Naive thymus-derived CD4-positive, alpha-beta T cell (primary cell): ENCODE data around the gene SRPRB. TPM values are rescaled to one million over a fixed set of nuclear protein-coding genes. Genes with fewer than 3 reads are reported as not detected.

Experiments used
- ATAC-seq: fragments of 150-1000 bp; cut with Tn5 transposase; 2 replicates; pipeline ENCODE4 v1.10.0; 2021; ENCODE audit warnings: mild to moderate bottlenecking, moderate library complexity
- CTCF ChIA-PET: fragments of 350-600 bp; sonication (Branson Sonifier 250); formaldehyde crosslinking; loops from one replicate; lab custom pipeline; 2021; ENCODE audit warnings: antibody characterized with exemption; lab: Charles Lee
- POLR2A ChIA-PET: fragments of 350-600 bp; sonication (Branson Sonifier 250); formaldehyde crosslinking; loops from one replicate; lab custom pipeline; 2021; ENCODE audit warnings: antibody characterized with exemption, inconsistent platforms; lab: Charles Lee
- DNase-seq, 9 donors: peaks; one replicate each; pipeline versions ENCODE4 v3.0.0 to v3.0.0-alpha.2; 2020 to 2022; ENCODE audit warnings: mixed read lengths in 1 of 9
- H3K27ac ChIP-seq: one replicate; pipeline ENCODE4 v1.7.0; 2013; ENCODE audit warnings: mild to moderate bottlenecking, low read depth, low read length, moderate library complexity
- H3K27me3 ChIP-seq, 2 donors: one replicate each; pipeline ENCODE4 v1.7.0; 2013; ENCODE audit warnings: low read length in 2 of 2, mild to moderate bottlenecking in 2 of 2, moderate library complexity in 2 of 2; ENCODE audit not compliant: control insufficient read depth in 2 of 2, insufficient read depth in 2 of 2
- H3K36me3 ChIP-seq, 3 experiments: 1 replicate in 2 of 3; 2 replicates in 1 of 3; pipeline ENCODE4 v1.7.0; 2013; ENCODE audit warnings: low read length in 3 of 3, mild to moderate bottlenecking in 3 of 3, moderate library complexity in 1 of 3; ENCODE audit not compliant: insufficient read depth in 3 of 3, control insufficient read depth in 2 of 3
- H3K4me1 ChIP-seq, 2 donors: one replicate each; pipeline ENCODE4 v1.7.0; 2013; ENCODE audit warnings: low read length in 2 of 2, mild to moderate bottlenecking in 2 of 2, moderate library complexity in 1 of 2; ENCODE audit not compliant: control insufficient read depth in 2 of 2, insufficient read depth in 2 of 2
- H3K4me3 ChIP-seq: 2 replicates; pipeline ENCODE4 v1.7.0; 2013; ENCODE audit warnings: mild to moderate bottlenecking, low read length
- H3K9me3 ChIP-seq, 3 experiments: 1 replicate in 2 of 3; 2 replicates in 1 of 3; pipeline ENCODE4 v1.7.0; 2013; ENCODE audit warnings: low read length in 3 of 3; ENCODE audit not compliant: control insufficient read depth in 2 of 3
- H3K27ac Mint-ChIP-seq, 9 donors: one replicate each; pipeline ENCODE4 v1.8.0; 2020 to 2022; ENCODE audit warnings: mixed read lengths in 9 of 9, mild to moderate bottlenecking in 8 of 9, moderate library complexity in 5 of 9, inconsistent platforms in 2 of 9
- H3K27me3 Mint-ChIP-seq, 5 donors: one replicate each; pipeline ENCODE4 v1.8.0; 2021 to 2022; ENCODE audit warnings: mixed read lengths in 5 of 5, mild to moderate bottlenecking in 1 of 5
- H3K36me3 Mint-ChIP-seq, 5 donors: one replicate each; pipeline ENCODE4 v1.8.0; 2020 to 2022; ENCODE audit warnings: mixed read lengths in 5 of 5, mild to moderate bottlenecking in 3 of 5, inconsistent platforms in 1 of 5
- H3K4me1 Mint-ChIP-seq, 7 donors: one replicate each; pipeline ENCODE4 v1.8.0; 2020 to 2022; ENCODE audit warnings: mixed read lengths in 7 of 7, mild to moderate bottlenecking in 3 of 7, inconsistent platforms in 1 of 7
- H3K4me3 Mint-ChIP-seq, 10 donors: one replicate each; pipeline ENCODE4 v1.8.0; 2020 to 2022; ENCODE audit warnings: mild to moderate bottlenecking in 10 of 10, mixed read lengths in 10 of 10, moderate library complexity in 6 of 10, inconsistent platforms in 2 of 10
- H3K9me3 Mint-ChIP-seq, 11 donors: one replicate each; pipeline ENCODE4 v1.8.0; 2020 to 2022; ENCODE audit warnings: mixed read lengths in 11 of 11, mild to moderate bottlenecking in 4 of 11, inconsistent platforms in 1 of 11, moderate library complexity in 1 of 11
- intact Hi-C, 2 donors: fragments of 100-400 bp; cut with micrococcal nuclease; formaldehyde crosslinking; loops; one replicate each; pipeline ENCODE4 v1.15.1; 2023
- polyA plus RNA-seq, 2 donors: library from polyadenylated mRNA; unstranded; fragments of 300-500 nt; fragmentation: Illumina TruSeq; gene quantifications; one replicate each; pipeline ENCODE4 v1.2.3, GENCODE V29; 2021
- total RNA-seq, 6 experiments: library from RNA in 5 of 6; stranded (reverse) in 5 of 6; gene quantifications; 1 replicate in 5 of 6; 2 replicates in 1 of 6; pipeline ENCODE4 v1.2.3 and lab custom pipeline; 2021 to 2026

SRPRB gene
- total and polyA plus RNA-seq, 7 experiments from 2014 or later, result 27.4 to 63.3 (median 37.4) TPM

GRCh38 chr3:133863911-133864310 lies 58.3 kb downstream of the SRPRB start:
- no peak overlapping the region for H3K4me3 ChIP-seq
- ATAC-seq, result no peak
- POLR2A ChIA-PET, result no interaction called here
- Mint-ChIP-seq H3K9me3 (peaks cover 0 to 2% (median 0%) of the 10 kb centered on the region in 11 donors), H3K4me3 (no peak overlapping the region), H3K27me3 (peaks cover 3 to 12% (median 4%) of the 10 kb centered on the region in 5 donors), H3K36me3 (no peaks in the 10 kb centered on the region), H3K27ac (no peak overlapping the region), H3K4me1 (peaks cover 0 to 3% (median 0%) of the 10 kb centered on the region in 7 donors)
- no peaks in the 10 kb centered on the region for H3K27me3 ChIP-seq
- no peak overlapping the region for H3K27ac ChIP-seq
- intact Hi-C loops, result no loop called here
- H3K4me1 ChIP-seq, result no peaks in the 10 kb centered on the region
- no peaks in the 10 kb centered on the region for H3K36me3 ChIP-seq
- no peak for DNase-seq
- no peaks in the 10 kb centered on the region for H3K9me3 ChIP-seq
- CTCF ChIA-PET, result no interaction called here

- Histone ChIP-seq H3K4me3 (no peak overlapping the region), H3K27ac (no peak overlapping the region), H3K4me1 (no peaks in the 10 kb centered on the region), H3K36me3 (no peaks in the 10 kb centered on the region), H3K27me3 (no peaks in the 10 kb centered on the region), H3K9me3 (no peaks in the 10 kb centered on the region)
- H3K36me3 Mint-ChIP-seq, result no peaks in the 10 kb centered on the region
- no peak overlapping the region for H3K4me3 Mint-ChIP-seq
- POLR2A ChIA-PET, result no interaction called here
- H3K27ac Mint-ChIP-seq, result no peak overlapping the region
- peaks cover 4 to 13% (median 7%) of the 10 kb centered on the region in 5 donors for H3K27me3 Mint-ChIP-seq
- ATAC-seq (no peak), DNase-seq (no peak)
- CTCF ChIA-PET, result interaction anchor here (0.6 kb wide), 1 partner anchor 91 kb away, joined by 3 read pairs; no protein-coding TSS in a partner anchor
- peaks cover 0 to 3% (median 0%) of the 10 kb centered on the region in 7 donors for H3K4me1 Mint-ChIP-seq
- H3K9me3 Mint-ChIP-seq, result peaks cover 0 to 2% (median 0%) of the 10 kb centered on the region in 11 donors
- intact Hi-C loops, result no loop called here
Observed at GRCh38 chr3:133864616-133865015, 59.0 kb downstream of the SRPRB start.

- H3K4me1 Mint-ChIP-seq, result peaks cover 0 to 3% (median 0%) of the 10 kb centered on the region in 7 donors
- peaks cover 4 to 13% (median 7%) of the 10 kb centered on the region in 5 donors for H3K27me3 Mint-ChIP-seq
- H3K4me1 ChIP-seq, result no peaks in the 10 kb centered on the region
- peaks cover 0 to 2% (median 0%) of the 10 kb centered on the region in 11 donors for H3K9me3 Mint-ChIP-seq
- H3K4me3 Mint-ChIP-seq, result no peak overlapping the region
- H3K36me3 Mint-ChIP-seq, result no peaks in the 10 kb centered on the region
- H3K4me3 ChIP-seq, result no peak overlapping the region
- no peaks in the 10 kb centered on the region for H3K36me3 ChIP-seq
- H3K27ac ChIP-seq, result no peak overlapping the region
- ChIA-PET POLR2A (no interaction called here), CTCF (interaction anchor here (0.6 kb wide), 1 partner anchor 90 kb away, joined by 3 read pairs; no protein-coding TSS in a partner anchor)
- H3K27ac Mint-ChIP-seq, result no peak overlapping the region
- no peaks in the 10 kb centered on the region for H3K27me3 ChIP-seq
- ATAC-seq, result no peak
- no peak for DNase-seq
- intact Hi-C loops, result no loop called here
- no peaks in the 10 kb centered on the region for H3K9me3 ChIP-seq
Observed at GRCh38 chr3:133865136-133865855, 59.7 kb downstream of the SRPRB start.

GRCh38 chr3:133866141-133866540 lies 60.5 kb downstream of the SRPRB start:
- H3K27ac ChIP-seq, result no peak overlapping the region
- no peak overlapping the region for H3K4me3 Mint-ChIP-seq
- H3K4me1 ChIP-seq, result no peaks in the 10 kb centered on the region
- DNase-seq, result no peak
- no peaks in the 10 kb centered on the region for H3K27me3 ChIP-seq
- no peak overlapping the region for H3K4me3 ChIP-seq
- no peak overlapping the region for H3K27ac Mint-ChIP-seq
- H3K27me3 Mint-ChIP-seq, result peaks cover 6 to 13% (median 9%) of the 10 kb centered on the region in 5 donors
- ATAC-seq, result no peak
- peaks cover 0 to 2% (median 0%) of the 10 kb centered on the region in 11 donors for H3K9me3 Mint-ChIP-seq
- ChIA-PET CTCF (interaction anchor here (0.7 kb wide), 1 partner anchor 94 kb away, joined by 3 read pairs; no protein-coding TSS in a partner anchor), POLR2A (no interaction called here)
- no peaks in the 10 kb centered on the region for H3K36me3 Mint-ChIP-seq
- H3K4me1 Mint-ChIP-seq, result peaks cover 0 to 3% (median 0%) of the 10 kb centered on the region in 7 donors
- intact Hi-C loops, result no loop called here
- no peaks in the 10 kb centered on the region for H3K36me3 ChIP-seq
- no peaks in the 10 kb centered on the region for H3K9me3 ChIP-seq

- Histone ChIP-seq H3K4me3 (no peak overlapping the region), H3K9me3 (no peaks in the 10 kb centered on the region), H3K4me1 (no peaks in the 10 kb centered on the region), H3K27me3 (no peaks in the 10 kb centered on the region), H3K27ac (no peak overlapping the region), H3K36me3 (no peaks in the 10 kb centered on the region)
- DNase-seq, result no peak
- Mint-ChIP-seq H3K27me3 (peaks cover 2 to 17% (median 13%) of the 10 kb centered on the region in 5 donors), H3K4me3 (no peak overlapping the region), H3K4me1 (peaks cover 0 to 3% (median 0%) of the 10 kb centered on the region in 7 donors), H3K27ac (no peak overlapping the region), H3K9me3 (peaks cover 0 to 2% (median 0%) of the 10 kb centered on the region in 11 donors), H3K36me3 (no peaks in the 10 kb centered on the region)
- intact Hi-C loops, result no loop called here
- ChIA-PET CTCF (no interaction called here), POLR2A (no interaction called here)
- no peak for ATAC-seq
Observed at GRCh38 chr3:133868186-133868585, 62.6 kb downstream of the SRPRB start.

GRCh38 chr3:133868758-133869475 lies 63.3 kb downstream of the SRPRB start:
- Mint-ChIP-seq H3K27ac (no peak overlapping the region), H3K4me3 (no peak overlapping the region), H3K36me3 (no peaks in the 10 kb centered on the region), H3K4me1 (peaks cover 0 to 3% (median 0%) of the 10 kb centered on the region in 7 donors), H3K27me3 (peaks cover 4 to 19% (median 14%) of the 10 kb centered on the region in 5 donors), H3K9me3 (peaks cover 0 to 2% (median 0%) of the 10 kb centered on the region in 11 donors)
- no peak for ATAC-seq
- no peaks in the 10 kb centered on the region for H3K9me3 ChIP-seq
- H3K27ac ChIP-seq, result no peak overlapping the region
- H3K36me3 ChIP-seq, result no peaks in the 10 kb centered on the region
- no peaks in the 10 kb centered on the region for H3K4me1 ChIP-seq
- H3K4me3 ChIP-seq, result no peak overlapping the region
- H3K27me3 ChIP-seq, result no peaks in the 10 kb centered on the region
- ChIA-PET CTCF (no interaction called here), POLR2A (no interaction called here)
- intact Hi-C loops, result no loop called here
- no peak for DNase-seq
